Suprapubic skin (tissue), 3 donors: ENCODE data around the gene RNF141.

Experiments used
- CTCF ChIP-seq, 2 donors: fragments of 200-600 bp in 1 of 2; fragments of 450-650 bp in 1 of 2; sonication (generic) in 1 of 2; IDR thresholded peaks; one replicate each; pipeline ENCODE4 v1.5.1; 2016 to 2019; ENCODE audit warnings: antibody characterized with exemption in 2 of 2, mild to moderate bottlenecking in 1 of 2, moderate library complexity in 1 of 2
- POLR2AphosphoS5 ChIP-seq, 3 donors: sonication (generic); formaldehyde crosslinking; IDR thresholded peaks; one replicate each; pipeline ENCODE4 v1.6.1; 2017; ENCODE audit warnings: antibody characterized with exemption in 3 of 3

DNA sequence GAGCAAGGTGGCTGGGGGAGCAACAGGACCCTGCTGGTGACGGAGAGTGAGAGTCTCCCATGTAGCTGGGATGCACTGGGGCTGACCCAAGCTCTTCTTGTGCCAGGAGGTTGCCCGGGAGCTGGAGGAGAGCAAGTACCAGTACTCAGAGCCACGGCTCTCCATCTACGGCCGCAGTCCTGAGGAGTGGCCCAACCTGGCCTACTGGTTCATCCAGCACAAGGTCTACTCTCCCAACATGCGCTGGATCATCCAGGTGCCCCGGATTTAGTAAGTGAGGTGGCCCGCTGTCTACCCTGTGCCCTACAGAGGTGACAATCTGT, 45.6 kb downstream of the RNF141 start:
- TF ChIP-seq POLR2AphosphoS5 (IDR thresholded peaks at IDR 0.05) (no peak), CTCF (IDR thresholded peaks at IDR 0.05) (no peak)
